ENCODE measurements around the gene BFSP1. TPM values are rescaled to one million over a fixed set of nuclear protein-coding genes. Genes with fewer than 3 reads are reported as not detected.

Gene BFSP1
- total and polyA plus RNA-seq, 9 donors = 0.92 to 4.9 (median 1.5) TPM

- intact Hi-C loops (cut with DNase I) = no loop called here
- Histone ChIP-seq H3K4me3 (no peak overlapping the region), H3K27ac (no peak overlapping the region), H3K9me3 (no peaks in the 10 kb centered on the region), H3K36me3 (no peaks in the 10 kb centered on the region), H3K27me3 (no peaks in the 10 kb centered on the region), H3K4me1 (ENCODE audit: insufficient read depth) (peaks cover under 1% of the 10 kb centered on the region)
- no peak for TF ChIP-seq CTCF (IDR thresholded peaks at IDR 0.05)
- no peak for TF ChIP-seq EP300 (IDR thresholded peaks at IDR 0.05)
- no peak for TF ChIP-seq POLR2A (IDR thresholded peaks at IDR 0.05)
- no peak for DNase-seq
These were observed 5.5 kb downstream of the BFSP1 start for GRCh38 chr20:17525650-17526049.

- DNase-seq = no peak
- Histone ChIP-seq H3K4me1 (ENCODE audit: insufficient read depth) (no peaks in the 10 kb centered on the region), H3K27ac (no peak overlapping the region), H3K9me3 (no peaks in the 10 kb centered on the region), H3K27me3 (no peaks in the 10 kb centered on the region), H3K36me3 (no peaks in the 10 kb centered on the region), H3K4me3 (no peak overlapping the region)
- no peak for TF ChIP-seq POLR2A (IDR thresholded peaks at IDR 0.05)
- TF ChIP-seq EP300 (IDR thresholded peaks at IDR 0.05) = no peak
- TF ChIP-seq CTCF (IDR thresholded peaks at IDR 0.05) = no peak
- intact Hi-C loops (cut with DNase I) = no loop called here
- WGBS, 3 donors = 92 to 97% (median 96%) methylated on average over 5 of the region's 5 CpGs
These were observed 6.0 kb downstream of the BFSP1 start for GRCh38 chr20:17525132-17525531.

GRCh38 chr20:17524560-17524959, 6.6 kb downstream of the BFSP1 start:
- no peak for DNase-seq
- Histone ChIP-seq H3K27me3 (no peaks in the 10 kb centered on the region), H3K27ac (no peak overlapping the region), H3K9me3 (no peaks in the 10 kb centered on the region), H3K36me3 (no peaks in the 10 kb centered on the region), H3K4me1 (ENCODE audit: insufficient read depth) (no peaks in the 10 kb centered on the region), H3K4me3 (no peak overlapping the region)
- WGBS, 3 donors = 90 to 93% (median 90%) methylated on average over 8 of the region's 8 CpGs
- intact Hi-C loops (cut with DNase I) = no loop called here
- TF ChIP-seq POLR2A (IDR thresholded peaks at IDR 0.05) (no peak), EP300 (IDR thresholded peaks at IDR 0.05) (no peak), CTCF (IDR thresholded peaks at IDR 0.05) (no peak)

GRCh38 chr20:17523326-17523725, 7.9 kb downstream of the BFSP1 start:
- Histone ChIP-seq H3K27ac (no peak overlapping the region), H3K36me3 (no peaks in the 10 kb centered on the region), H3K4me1 (ENCODE audit: insufficient read depth) (peaks cover under 1% of the 10 kb centered on the region), H3K4me3 (no peak overlapping the region), H3K27me3 (no peaks in the 10 kb centered on the region), H3K9me3 (no peaks in the 10 kb centered on the region)
- TF ChIP-seq POLR2A (IDR thresholded peaks at IDR 0.05) (no peak), EP300 (IDR thresholded peaks at IDR 0.05) (no peak), CTCF (IDR thresholded peaks at IDR 0.05) (no peak)
- intact Hi-C loops (cut with DNase I) = no loop called here
- DNase-seq = no peak
- WGBS, 3 donors = 75 to 88% (median 80%) methylated on average over 5 of the region's 5 CpGs

- DNase-seq = no peak
- H3K4me1 ChIP-seq (ENCODE audit: insufficient read depth) = peaks cover 3% of the 10 kb centered on the region
- 83 to 89% (median 84%) methylated on average over 3 of the region's 3 CpGs for WGBS, 3 donors
- intact Hi-C loops (cut with DNase I) = no loop called here
- no peak overlapping the region for H3K27ac ChIP-seq
- no peaks in the 10 kb centered on the region for H3K36me3 ChIP-seq
- no peaks in the 10 kb centered on the region for H3K27me3 ChIP-seq
- no peak overlapping the region for H3K4me3 ChIP-seq
- TF ChIP-seq EP300 (IDR thresholded peaks at IDR 0.05) (no peak), POLR2A (IDR thresholded peaks at IDR 0.05) (no peak), CTCF (IDR thresholded peaks at IDR 0.05) (no peak)
- no peaks in the 10 kb centered on the region for H3K9me3 ChIP-seq
These were observed 8.7 kb downstream of the BFSP1 start for GRCh38 chr20:17522528-17522927.
